Astrocyte (in vitro differentiated cells and primary cell): Measurements from ENCODE around the gene SAMD5.

Experiments
- CTCF ChIP-seq: IDR thresholded peaks from 2 replicates; pipeline ENCODE4 v1.5.1; 2011; ENCODE audit warnings: low read depth, mild to moderate bottlenecking, inconsistent platforms, low read length, moderate library complexity; ENCODE audit not compliant: insufficient read depth
- EZH2 ChIP-seq: IDR thresholded peaks from 2 replicates; pipeline ENCODE4 v1.6.1; 2012; ENCODE audit warnings: mild to moderate bottlenecking, low read length, inconsistent platforms; ENCODE audit not compliant: insufficient read depth

GRCh38 chr6:147548921-147549475 is 40.5 kb downstream of the SAMD5 start:
- no peak for TF ChIP-seq CTCF
- no peak for TF ChIP-seq EZH2
